GM10266 (cell line): ENCODE measurements around the gene MED27.

Experiments
- DNase-seq: peaks from one replicate; pipeline ENCODE4 v3.0.0; 2012; ENCODE audit errors: extremely low spot score
- TF ChIP-seq, protein P1 (sequence below): IDR thresholded peaks from 2 replicates; pipeline ENCODE4 v1.5.1; 2012; ENCODE audit warnings: mild to moderate bottlenecking, low read depth; ENCODE audit not compliant: control insufficient read depth, insufficient read depth; ENCODE audit errors: missing control alignments

MED27 gene

GRCh38 chr9:131980267-131981016 lies 99.2 kb downstream of the MED27 start:
- no peak for DNase-seq
- TF ChIP-seq, protein P1, sequence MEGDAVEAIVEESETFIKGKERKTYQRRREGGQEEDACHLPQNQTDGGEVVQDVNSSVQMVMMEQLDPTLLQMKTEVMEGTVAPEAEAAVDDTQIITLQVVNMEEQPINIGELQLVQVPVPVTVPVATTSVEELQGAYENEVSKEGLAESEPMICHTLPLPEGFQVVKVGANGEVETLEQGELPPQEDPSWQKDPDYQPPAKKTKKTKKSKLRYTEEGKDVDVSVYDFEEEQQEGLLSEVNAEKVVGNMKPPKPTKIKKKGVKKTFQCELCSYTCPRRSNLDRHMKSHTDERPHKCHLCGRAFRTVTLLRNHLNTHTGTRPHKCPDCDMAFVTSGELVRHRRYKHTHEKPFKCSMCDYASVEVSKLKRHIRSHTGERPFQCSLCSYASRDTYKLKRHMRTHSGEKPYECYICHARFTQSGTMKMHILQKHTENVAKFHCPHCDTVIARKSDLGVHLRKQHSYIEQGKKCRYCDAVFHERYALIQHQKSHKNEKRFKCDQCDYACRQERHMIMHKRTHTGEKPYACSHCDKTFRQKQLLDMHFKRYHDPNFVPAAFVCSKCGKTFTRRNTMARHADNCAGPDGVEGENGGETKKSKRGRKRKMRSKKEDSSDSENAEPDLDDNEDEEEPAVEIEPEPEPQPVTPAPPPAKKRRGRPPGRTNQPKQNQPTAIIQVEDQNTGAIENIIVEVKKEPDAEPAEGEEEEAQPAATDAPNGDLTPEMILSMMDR = no peak

DNA sequence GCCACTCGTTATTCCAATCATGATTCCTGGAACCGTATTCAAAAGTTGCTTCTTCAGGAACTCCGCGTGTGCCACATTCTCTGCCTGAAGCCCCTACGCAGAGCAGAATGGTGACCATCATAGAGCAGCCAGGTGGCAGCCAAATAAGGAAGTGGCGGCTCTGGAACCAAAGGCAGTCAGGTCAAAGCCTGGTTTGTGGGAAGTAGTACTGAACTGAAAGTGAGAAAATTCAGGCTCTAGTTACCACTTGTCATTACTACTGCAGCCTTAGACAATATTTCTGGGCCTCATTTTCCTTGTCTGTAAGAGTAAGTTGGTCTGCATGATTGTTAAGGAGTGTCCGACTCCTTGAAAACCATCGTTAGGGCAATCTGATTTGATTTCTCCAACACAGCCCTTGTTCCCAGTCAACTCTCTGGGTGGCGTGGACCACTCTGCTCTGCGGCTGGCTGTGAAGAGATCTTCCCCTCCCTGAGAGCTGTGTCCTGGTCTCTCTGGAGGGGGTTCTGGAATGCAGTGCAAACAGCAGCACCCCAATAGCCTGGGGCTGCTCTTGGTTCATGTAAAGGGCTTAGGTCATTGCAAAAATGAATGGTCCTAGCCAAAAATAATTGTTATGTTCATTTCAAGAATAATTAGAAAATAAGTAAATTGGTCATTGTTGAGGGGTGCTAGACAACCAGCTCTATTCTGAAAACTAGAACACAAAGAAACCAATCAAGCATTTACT lies 102.4 kb downstream of the MED27 start:
- TF ChIP-seq, protein P1 = no peak
- no peak for DNase-seq

DNA sequence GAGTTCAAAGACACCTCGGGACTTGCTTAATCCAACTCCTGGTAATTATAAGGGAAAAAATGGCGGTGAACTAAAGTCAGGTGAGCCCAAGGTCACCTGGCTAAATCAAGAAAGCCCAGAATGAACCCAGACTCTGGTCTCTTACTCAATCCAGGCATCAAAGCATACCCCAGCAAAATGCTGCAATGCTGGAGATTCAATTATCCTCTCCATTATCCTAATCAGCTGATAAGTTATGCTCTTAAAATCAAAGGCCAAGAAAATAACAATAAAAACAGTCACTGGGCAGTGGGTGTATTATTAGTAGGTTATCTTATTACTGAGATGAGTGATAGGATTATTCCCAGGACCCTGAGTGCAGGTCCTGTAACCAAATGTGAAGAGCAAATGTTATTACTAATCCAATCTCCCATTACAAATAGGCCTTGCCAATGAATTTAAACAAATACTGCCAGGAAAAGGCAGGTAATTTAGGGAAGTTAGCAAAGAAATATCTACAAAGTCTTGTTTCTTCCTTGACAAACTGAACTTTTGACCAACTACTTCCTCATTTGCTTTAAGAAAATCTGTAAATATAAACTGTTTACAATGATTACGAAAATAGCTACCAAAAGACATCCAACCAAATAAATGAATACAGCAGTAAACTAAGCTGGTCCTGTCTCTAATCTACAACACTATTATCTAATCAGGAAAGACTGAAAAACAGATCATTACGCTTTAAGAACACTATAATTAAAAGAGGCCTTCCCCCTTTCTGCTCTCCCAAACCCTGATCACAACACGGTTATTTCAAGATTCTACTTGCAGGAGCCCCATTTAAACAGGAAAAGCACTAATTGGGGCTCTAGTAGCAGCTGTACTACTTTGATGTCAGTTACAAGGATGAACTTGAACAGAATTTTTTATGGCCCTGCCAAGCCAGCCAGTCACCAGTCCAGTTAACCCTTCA lies 103.2 kb downstream of the MED27 start:
- DNase-seq = no peak
- TF ChIP-seq, protein P1 = no peak

DNA sequence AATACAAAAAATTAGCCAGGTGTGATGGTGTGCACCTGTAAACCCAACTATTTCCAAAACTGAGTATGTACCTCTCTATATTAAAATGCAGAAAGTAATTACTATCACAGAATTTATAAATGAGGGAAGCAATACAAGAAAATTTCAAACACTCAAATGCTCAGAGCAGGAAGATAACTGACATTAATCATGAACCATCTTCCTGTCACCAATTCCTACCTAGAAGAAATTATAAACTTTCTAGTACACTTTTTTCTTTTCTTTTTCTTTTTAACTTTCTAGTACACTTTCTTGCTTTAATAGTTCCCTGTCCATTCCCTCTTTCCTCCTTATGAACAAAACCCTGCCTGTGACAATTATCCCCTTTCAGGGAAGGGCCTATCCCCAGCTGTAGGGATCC lies 106.8 kb downstream of the MED27 start:
- no peak for DNase-seq

DNA sequence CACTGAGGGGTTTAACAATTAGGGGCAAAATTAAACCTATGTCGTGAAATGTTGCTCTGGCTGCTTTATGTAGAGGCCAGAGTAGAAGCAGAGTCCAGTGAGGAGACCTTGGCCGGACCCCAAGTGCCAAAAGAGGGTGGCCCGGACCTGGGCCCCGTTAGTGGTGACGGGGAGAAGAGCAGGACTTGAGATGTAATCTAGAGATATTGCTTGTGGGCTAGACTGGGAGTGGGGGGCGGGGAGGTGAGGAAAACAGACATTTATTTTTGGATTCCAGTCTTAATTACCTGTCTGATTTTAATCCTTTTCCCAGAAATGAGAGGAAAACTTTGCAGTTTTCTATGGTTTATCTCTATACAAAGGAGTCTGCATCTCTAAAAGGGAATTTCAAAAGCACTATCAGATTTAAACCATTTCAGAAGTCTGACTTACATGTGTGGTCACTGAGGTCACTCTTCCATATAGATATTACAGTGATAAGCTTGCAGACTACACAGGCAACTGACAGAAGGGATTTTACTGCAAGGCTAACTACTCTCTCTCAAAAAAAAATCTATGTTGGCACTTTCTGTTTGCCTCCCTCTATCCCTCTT lies 108.1 kb downstream of the MED27 start:
- TF ChIP-seq, protein P1 = no peak
- DNase-seq = no peak

More for the DNA sequence above, 106.8 kb downstream of the MED27 start:
- TF ChIP-seq, protein P1 = no peak

DNA sequence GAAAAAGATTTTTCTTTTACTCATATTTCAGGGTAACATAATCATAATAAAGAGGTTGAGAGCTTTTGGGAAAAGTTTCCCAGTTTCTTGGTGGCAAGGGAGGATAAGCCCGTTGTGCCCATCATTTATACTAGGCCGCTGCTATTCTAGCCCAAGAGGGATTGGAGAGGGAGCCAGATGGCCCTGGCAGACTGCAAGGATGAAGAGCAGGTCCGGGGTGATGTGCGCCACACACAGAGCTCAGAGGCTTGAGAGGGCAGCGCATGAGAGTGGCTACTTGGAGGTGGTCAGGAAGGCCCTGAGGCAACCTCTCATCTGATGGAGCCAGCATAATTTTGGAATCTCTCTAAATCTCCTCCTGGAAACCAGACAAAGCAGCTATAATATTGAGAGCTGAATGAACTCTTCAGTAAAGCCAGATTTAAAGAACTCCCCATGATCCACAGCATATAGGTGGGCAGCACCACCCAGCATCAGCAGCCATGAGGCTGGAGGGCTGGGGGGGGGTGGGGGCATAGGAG lies 110.1 kb downstream of the MED27 start:
- TF ChIP-seq, protein P1 = no peak
- DNase-seq = no peak
